OCI-LY3 (cell line): ENCODE results near the gene MEF2B.

Source experiments
- CTCF ChIP-seq: fragments of 200-600, 300-600 bp; sonication (generic); IDR thresholded peaks from 2 replicates; pipeline ENCODE4 v1.5.1; 2014; ENCODE audit warnings: antibody characterized with exemption, low read length, low read depth
- EZH2phosphoT487 ChIP-seq: fragments of 200-600 bp; shearing (Covaris generic); IDR thresholded peaks from 2 replicates; pipeline ENCODE4 v1.6.1; 2018; ENCODE audit warnings: antibody characterized with exemption, mixed run types, low read depth

GRCh38 chr19:19186742-19187141, 16.7 kb upstream of the MEF2B start:
- TF ChIP-seq CTCF (no peak), EZH2phosphoT487 (no peak)
